NCI-H524 treated with DMSO at 0.1 percent for 48 hours (cell line): ENCODE data around the gene PRPF38B.

Experiments
- DNase-seq: peaks from one replicate; lab custom pipeline; 2025; lab: John Stamatoyannopoulos, UW

The PRPF38B gene

GRCh38 chr1:108717774-108718316, 25.7 kb downstream of the PRPF38B start:
- DNase-seq, result no peak

- DNase-seq, result no peak
These were observed 27.0 kb downstream of the PRPF38B start for GRCh38 chr1:108718927-108719655.

GRCh38 chr1:108719656-108720435, 27.7 kb downstream of the PRPF38B start:
- DNase-seq, result no peak

GRCh38 chr1:108722292-108722691, 30.2 kb downstream of the PRPF38B start:
- DNase-seq, result no peak

- DNase-seq, result no peak
These were observed 33.8 kb downstream of the PRPF38B start for GRCh38 chr1:108725906-108726305.

GRCh38 chr1:108728327-108728923, 36.3 kb downstream of the PRPF38B start:
- no peak for DNase-seq

GRCh38 chr1:108729481-108729880, 37.4 kb downstream of the PRPF38B start:
- DNase-seq, result no peak

GRCh38 chr1:108732398-108732797, 40.3 kb downstream of the PRPF38B start:
- DNase-seq, result no peak

GRCh38 chr1:108734171-108734865, 42.2 kb downstream of the PRPF38B start:
- no peak for DNase-seq

GRCh38 chr1:108742253-108742652, 50.1 kb downstream of the PRPF38B start:
- no peak for DNase-seq

GRCh38 chr1:108745980-108746381, 53.9 kb downstream of the PRPF38B start:
- DNase-seq, result no peak

GRCh38 chr1:108746382-108747170, 54.5 kb downstream of the PRPF38B start, which contains the start of gene STXBP3:
Gene STXBP3, plus strand, starts transcription at chr1:108746674. Its CDS starts 64 bp downstream, at chr1:108746738.
- peak; percentile 73 for DNase-seq

- no peak for DNase-seq
These were observed 55.2 kb downstream of the PRPF38B start for GRCh38 chr1:108747171-108747850.

- DNase-seq, result no peak
These were observed 55.8 kb downstream of the PRPF38B start for GRCh38 chr1:108747898-108748297.

- DNase-seq, result no peak
These were observed 57.0 kb downstream of the PRPF38B start for GRCh38 chr1:108749081-108749480.

GRCh38 chr1:108750476-108751181, 58.5 kb downstream of the PRPF38B start:
- no peak for DNase-seq
